ENCODE measurements around the gene WRAP53.

The WRAP53 gene

GRCh38 chr17:7707446-7707845 lies 19.2 kb downstream of the WRAP53 start:
- in situ Hi-C loops (cut with MboI; ENCODE audit: low sequenced_read_pairs) = no loop called here

DNA sequence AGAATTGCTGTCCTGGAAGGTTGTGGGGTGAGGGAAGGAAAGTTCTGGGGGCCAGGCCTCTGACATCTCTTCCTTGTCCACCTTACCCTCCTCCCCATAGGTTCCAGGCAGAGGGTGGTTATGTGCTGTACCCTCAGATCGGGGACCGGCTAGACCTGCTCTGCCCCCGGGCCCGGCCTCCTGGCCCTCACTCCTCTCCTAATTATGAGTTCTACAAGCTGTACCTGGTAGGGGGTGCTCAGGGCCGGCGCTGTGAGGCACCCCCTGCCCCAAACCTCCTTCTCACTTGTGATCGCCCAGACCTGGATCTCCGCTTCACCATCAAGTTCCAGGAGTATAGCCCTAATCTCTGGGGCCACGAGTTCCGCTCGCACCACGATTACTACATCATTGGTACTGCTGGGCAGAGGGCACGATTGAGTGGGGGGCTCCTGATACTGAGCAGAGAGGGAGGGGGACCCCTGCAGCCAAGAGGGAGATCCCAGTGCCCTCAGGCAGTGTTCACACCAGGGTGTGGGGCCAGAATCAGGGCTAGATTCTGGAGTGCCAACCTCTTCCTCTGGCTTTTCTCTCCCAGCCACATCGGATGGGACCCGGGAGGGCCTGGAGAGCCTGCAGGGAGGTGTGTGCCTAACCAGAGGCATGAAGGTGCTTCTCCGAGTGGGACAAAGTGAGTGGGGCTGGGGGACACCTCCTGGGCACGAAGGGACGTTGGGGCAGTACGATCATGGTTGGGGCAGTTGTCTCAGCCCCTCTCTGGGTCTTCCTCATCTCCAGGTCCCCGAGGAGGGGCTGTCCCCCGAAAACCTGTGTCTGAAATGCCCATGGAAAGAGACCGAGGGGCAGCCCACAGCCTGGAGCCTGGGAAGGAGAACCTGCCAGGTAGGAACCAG lies 19.8 kb downstream of the WRAP53 start:
- in situ Hi-C loops (cut with MboI; ENCODE audit: low sequenced_read_pairs) = no loop called here

GRCh38 chr17:7709031-7709430 lies 20.8 kb downstream of the WRAP53 start:
- in situ Hi-C loops (cut with MboI; ENCODE audit: low sequenced_read_pairs) = no loop called here

GRCh38 chr17:7710301-7710700 lies 22.0 kb downstream of the WRAP53 start:
- in situ Hi-C loops (cut with MboI; ENCODE audit: low sequenced_read_pairs) = no loop called here

GRCh38 chr17:7711051-7711755 lies 22.9 kb downstream of the WRAP53 start:
- in situ Hi-C loops (cut with MboI; ENCODE audit: low sequenced_read_pairs) = no loop called here

DNA sequence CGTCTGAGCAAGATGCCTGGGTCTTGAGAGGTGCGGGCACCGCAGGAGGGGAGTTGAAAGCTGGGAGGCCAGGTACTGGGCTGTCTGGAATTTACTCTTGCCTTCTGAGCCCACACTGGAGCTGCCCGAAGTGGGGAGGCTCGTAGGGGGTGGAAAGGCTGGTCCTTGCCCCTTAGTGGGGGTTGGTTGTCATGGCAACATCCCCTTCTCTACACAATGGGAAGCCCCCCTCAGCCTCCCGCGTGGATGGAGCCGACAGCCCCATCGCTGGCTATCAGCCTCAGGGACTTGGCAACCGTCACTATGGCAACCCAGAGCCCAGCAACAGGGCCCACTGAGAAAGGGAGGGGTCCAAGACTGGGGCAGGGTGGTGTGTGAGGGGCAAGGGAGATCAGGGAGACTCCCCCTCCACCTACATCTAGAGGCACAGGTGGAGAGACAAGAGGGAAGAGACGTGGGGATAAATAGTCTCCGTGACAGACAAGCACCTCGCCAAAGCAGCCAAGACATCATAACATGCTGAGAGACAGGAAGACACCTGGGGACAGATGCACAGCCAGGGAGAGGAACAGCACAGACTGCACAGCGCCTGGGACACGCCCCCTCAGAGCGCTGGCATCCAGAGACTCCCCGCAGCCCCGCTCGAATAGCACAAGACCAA lies 24.0 kb downstream of the WRAP53 start:
- in situ Hi-C loops (cut with MboI; ENCODE audit: low sequenced_read_pairs) = no loop called here

DNA sequence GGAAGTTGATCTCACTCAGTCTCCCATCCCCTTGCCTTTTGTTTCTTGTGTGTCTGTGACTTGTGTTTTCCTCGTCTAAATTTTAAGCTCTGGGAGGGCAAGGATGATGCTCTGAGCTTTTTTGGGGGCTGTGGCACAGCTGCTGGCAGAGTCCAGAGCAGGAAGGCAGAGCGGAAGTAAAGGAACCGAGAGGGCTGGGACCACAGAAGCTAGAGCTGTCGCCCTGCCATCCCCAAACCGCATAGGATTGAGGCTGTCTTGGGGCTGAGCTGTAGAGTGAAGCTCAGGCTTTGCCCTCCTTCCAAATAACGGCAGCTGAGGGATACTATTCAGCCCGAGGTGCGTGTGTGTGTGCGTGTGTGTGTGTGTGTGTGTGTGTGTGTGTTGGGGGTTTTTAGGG lies 25.5 kb downstream of the WRAP53 start:
- in situ Hi-C loops (cut with MboI; ENCODE audit: low sequenced_read_pairs) = no loop called here

DNA sequence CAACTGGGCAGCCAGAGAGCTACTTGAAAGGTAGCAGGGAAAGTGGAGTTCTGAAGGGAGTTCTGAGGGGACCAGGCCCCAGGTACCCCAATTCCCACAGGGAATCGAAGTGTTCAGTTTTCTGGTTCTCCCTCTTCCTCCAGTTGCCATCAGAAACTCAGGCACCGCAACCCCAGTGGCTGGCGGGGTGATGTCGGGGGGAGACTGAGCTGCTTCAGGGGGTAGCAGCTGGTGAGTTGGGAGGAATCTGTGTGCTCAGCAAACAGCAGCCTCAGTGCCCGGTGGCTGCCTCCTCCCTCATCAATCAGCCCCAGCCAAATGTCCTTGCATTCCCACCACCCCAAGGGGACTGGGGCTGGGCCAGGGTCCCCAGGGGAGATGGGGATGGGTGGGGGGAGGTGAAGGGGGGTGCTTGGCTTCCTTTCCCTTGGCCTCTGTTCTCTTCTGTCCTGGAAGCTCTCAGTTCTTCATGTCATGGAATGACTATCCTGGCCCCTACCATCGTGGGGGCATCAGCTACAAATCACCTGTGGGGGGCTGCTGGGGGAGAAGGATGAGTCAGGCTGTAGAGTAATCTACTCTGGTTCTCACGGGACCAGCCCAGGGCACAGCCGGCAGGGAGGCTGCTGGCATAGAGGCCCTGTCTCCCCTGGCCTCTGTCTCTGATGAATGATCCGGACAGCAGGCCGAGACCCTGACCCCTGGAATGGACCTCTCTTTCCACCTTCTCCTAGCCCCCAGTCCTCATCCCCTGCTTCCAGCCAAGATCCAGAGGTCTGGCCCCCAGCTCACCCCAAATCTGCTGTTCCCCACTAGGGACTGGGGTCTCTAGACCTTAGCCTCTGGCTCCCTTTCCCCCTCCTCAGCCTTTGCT lies 26.7 kb downstream of the WRAP53 start:
- in situ Hi-C loops (cut with MboI; ENCODE audit: low sequenced_read_pairs) = no loop called here

DNA sequence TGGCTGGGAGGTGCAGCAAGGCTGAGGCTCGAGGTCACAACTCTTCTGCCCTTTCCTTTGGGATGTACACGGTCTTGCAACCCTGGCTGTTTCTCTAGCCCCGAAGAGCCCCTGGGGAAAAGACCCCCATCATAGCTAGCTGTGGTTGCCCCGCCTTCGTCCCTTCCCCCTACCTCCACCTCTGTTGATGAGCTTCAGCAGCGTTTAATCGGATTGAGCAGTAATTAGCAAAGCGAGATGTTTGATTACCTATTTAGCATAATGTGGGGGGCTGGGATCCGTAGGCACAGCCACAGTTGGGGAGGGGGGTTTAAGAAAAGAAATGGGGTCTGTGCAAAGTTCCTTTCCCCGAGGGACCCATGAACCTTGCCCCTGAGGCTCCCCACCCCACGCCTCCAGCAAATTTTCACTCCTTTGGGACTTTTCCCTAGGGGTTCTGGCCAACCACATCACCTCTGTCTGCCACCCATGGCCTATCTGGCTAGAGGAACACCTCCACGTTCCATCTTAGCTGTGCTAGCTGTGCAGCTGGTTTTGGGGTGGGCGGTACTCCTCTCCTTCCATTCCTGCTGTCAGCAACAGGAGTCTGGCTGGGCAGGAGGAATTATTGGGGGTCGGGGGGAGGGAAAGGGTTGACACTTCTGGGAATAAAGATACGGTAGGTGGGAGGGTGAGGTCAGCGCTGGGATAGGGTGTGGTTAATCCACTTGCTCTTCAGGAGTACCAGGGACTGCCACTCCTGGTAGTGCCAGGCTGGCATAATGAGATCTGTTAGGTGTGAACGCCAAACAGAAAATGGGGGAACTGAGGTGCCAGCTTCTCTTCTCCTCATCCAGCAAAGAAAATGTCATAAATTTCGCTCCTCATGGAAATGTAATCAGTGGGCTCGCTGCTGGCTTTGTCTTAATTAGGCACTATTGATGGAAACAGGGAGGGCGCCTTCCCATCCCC lies 27.9 kb downstream of the WRAP53 start:
- in situ Hi-C loops (cut with MboI; ENCODE audit: low sequenced_read_pairs) = no loop called here

- in situ Hi-C loops (cut with MboI; ENCODE audit: low sequenced_read_pairs) = no loop called here
These were observed 28.9 kb downstream of the WRAP53 start, which contains the start of gene DNAH2 for GRCh38 chr17:7716901-7717755. Gene DNAH2 (plus strand): TSS chr17:7717744. CDS start chr17:7719735, 1,991 bp downstream.

GRCh38 chr17:7717756-7718350 lies 29.6 kb downstream of the WRAP53 start:
- in situ Hi-C loops (cut with MboI; ENCODE audit: low sequenced_read_pairs) = no loop called here

GRCh38 chr17:7719661-7720060 lies 31.4 kb downstream of the WRAP53 start:
- in situ Hi-C loops (cut with MboI; ENCODE audit: low sequenced_read_pairs) = no loop called here

- in situ Hi-C loops (cut with MboI; ENCODE audit: low sequenced_read_pairs) = no loop called here
These were observed 31.8 kb downstream of the WRAP53 start for GRCh38 chr17:7720125-7720524.

- in situ Hi-C loops (cut with MboI; ENCODE audit: low sequenced_read_pairs) = no loop called here
These were observed 33.3 kb downstream of the WRAP53 start for GRCh38 chr17:7721612-7722011.

DNA sequence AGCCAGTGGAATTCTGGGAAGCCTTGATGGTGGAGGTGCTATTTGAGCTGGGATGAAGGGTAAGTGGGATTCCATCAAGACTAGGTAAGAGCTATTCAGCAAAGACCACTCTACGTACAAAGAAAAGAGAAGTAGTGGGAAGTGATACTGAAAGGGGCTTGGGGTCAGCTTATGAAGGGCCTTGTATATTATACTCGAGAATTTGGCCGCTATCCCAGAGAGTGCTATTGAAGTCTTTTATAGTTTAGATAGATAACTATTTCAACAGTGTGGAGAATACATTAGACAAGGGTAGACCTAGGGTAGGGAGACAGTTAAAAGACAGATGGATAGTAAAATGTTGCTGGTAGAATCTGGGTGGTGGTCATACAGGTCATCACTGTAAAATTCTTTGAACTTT lies 39.6 kb downstream of the WRAP53 start:
- in situ Hi-C loops (cut with MboI; ENCODE audit: low sequenced_read_pairs) = no loop called here

DNA sequence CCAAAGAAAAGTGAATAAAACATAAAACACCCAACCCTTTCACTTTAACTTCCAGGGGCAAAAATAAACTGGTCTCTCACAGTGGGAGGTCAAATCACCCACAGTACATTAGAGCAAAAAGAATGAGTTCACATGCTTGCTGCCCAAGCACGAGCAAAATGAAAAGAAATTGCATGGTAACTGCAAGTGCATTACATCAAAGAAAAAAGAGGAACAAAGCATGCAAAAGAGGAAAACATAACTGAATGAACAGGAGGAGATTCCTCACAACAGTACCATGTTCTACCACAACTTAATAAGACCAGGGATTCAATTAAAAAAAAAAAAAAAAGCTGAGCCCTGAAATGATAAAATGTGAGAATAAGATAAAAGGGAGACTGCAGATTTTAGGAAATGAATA lies 41.5 kb downstream of the WRAP53 start:
- in situ Hi-C loops (cut with MboI; ENCODE audit: low sequenced_read_pairs) = no loop called here

DNA sequence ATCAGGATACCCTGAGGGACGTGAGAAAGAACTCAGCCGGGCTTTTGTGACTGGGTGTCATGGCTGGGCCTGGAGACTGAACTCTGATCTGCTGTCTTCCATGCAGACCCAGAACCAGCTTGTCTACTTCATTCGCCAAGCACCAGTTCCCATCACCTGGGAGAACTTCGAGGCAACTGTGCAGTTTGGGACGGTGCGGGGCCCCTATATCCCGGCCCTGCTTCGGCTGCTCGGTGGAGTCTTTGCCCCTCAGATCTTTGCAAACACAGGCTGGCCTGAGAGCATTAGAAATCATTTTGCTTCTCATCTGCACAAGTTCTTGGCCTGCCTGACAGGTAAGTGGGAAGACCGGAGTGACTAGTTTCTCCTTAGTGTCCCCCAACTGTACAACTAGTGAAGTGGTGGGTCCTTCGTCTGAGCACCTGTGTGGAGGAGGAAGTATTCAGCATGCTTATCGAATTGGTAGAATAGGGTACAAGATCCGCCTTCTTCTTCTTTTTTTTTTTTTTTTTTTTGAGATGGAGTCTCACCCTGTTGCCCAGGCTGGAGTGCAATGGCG lies 44.8 kb downstream of the WRAP53 start:
- in situ Hi-C loops (cut with MboI; ENCODE audit: low sequenced_read_pairs) = no loop called here

GRCh38 chr17:7737601-7738000 lies 49.3 kb downstream of the WRAP53 start:
- in situ Hi-C loops (cut with MboI; ENCODE audit: low sequenced_read_pairs) = no loop called here

Measured in HL-60/S4 treated with phorbol 12-myristate 13-acetate at 8.2 ng/mL for 4 days and 3 days (cell line).